ENCODE data around the gene TMEM143. TPM values are rescaled to one million over a fixed set of nuclear protein-coding genes. Genes with fewer than 3 reads are reported as not detected.

Gene TMEM143
- total RNA-seq, 1 donor from 2014 or later = 11.9 TPM

- Mint-ChIP-seq H3K27ac (ENCODE audit: unreplicated experiment) (no peak overlapping the region), H3K36me3 (ENCODE audit: unreplicated experiment) (no peaks in the 10 kb centered on the region), H3K27me3 (ENCODE audit: unreplicated experiment) (peaks cover 2% of the 10 kb centered on the region), H3K4me1 (ENCODE audit: low read depth, unreplicated experiment) (peaks cover 9% of the 10 kb centered on the region), H3K9me3 (ENCODE audit: unreplicated experiment) (peaks cover 3% of the 10 kb centered on the region), H3K4me3 (ENCODE audit: unreplicated experiment) (no peak overlapping the region)
- DNase-seq = no peak
- TF ChIP-seq, protein P1, sequence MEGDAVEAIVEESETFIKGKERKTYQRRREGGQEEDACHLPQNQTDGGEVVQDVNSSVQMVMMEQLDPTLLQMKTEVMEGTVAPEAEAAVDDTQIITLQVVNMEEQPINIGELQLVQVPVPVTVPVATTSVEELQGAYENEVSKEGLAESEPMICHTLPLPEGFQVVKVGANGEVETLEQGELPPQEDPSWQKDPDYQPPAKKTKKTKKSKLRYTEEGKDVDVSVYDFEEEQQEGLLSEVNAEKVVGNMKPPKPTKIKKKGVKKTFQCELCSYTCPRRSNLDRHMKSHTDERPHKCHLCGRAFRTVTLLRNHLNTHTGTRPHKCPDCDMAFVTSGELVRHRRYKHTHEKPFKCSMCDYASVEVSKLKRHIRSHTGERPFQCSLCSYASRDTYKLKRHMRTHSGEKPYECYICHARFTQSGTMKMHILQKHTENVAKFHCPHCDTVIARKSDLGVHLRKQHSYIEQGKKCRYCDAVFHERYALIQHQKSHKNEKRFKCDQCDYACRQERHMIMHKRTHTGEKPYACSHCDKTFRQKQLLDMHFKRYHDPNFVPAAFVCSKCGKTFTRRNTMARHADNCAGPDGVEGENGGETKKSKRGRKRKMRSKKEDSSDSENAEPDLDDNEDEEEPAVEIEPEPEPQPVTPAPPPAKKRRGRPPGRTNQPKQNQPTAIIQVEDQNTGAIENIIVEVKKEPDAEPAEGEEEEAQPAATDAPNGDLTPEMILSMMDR (IDR thresholded peaks at IDR 0.05; ENCODE audit: partially characterized antibody, unreplicated experiment) = no peak
Observed at GRCh38 chr19:48340995-48341394, 22.7 kb downstream of the TMEM143 start.

GRCh38 chr19:48338802-48339503 is 24.8 kb downstream of the TMEM143 start:
- Mint-ChIP-seq H3K4me1 (ENCODE audit: low read depth, unreplicated experiment) (peaks cover 9% of the 10 kb centered on the region), H3K36me3 (ENCODE audit: unreplicated experiment) (no peaks in the 10 kb centered on the region), H3K27me3 (ENCODE audit: unreplicated experiment) (peaks cover 2% of the 10 kb centered on the region), H3K9me3 (ENCODE audit: unreplicated experiment) (peaks cover 8% of the 10 kb centered on the region), H3K27ac (ENCODE audit: unreplicated experiment) (no peak overlapping the region), H3K4me3 (ENCODE audit: unreplicated experiment) (peak overlapping the region; percentile 30)
- DNase-seq = no peak
- TF ChIP-seq, protein P1 (IDR thresholded peaks at IDR 0.05; ENCODE audit: partially characterized antibody, unreplicated experiment) = no peak

DNA sequence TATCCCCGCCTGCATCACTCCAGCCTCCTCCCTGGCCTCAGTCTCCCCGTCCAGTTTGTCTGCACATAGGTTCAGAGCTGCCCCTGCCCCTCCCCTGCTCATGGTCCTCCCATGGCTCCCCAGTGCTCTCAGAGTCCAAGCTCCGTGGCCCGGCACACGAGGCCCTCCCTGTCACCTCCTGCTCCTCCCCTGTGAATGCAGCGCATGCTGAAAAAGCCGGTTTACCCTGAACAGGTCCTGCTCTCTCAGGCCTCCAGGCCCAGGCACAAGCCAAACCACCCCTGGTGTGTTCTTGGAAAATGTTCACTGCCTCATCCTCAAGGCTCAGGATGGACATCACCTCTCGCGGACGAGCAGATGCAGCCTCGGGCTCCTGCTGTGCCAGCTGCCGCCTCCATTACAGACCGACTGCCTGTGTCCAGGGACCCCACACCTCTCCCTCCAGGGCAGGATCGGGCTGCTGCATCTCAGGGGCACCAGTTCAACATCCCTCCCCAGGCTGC is 25.4 kb downstream of the TMEM143 start:
- TF ChIP-seq, protein P1 (IDR thresholded peaks at IDR 0.05; ENCODE audit: partially characterized antibody, unreplicated experiment) = no peak
- H3K27me3 Mint-ChIP-seq (ENCODE audit: unreplicated experiment) = peaks cover 2% of the 10 kb centered on the region
- peaks cover 8% of the 10 kb centered on the region for H3K9me3 Mint-ChIP-seq (ENCODE audit: unreplicated experiment)
- H3K27ac Mint-ChIP-seq (ENCODE audit: unreplicated experiment) = peak overlapping the region; percentile 48
- no peaks in the 10 kb centered on the region for H3K36me3 Mint-ChIP-seq (ENCODE audit: unreplicated experiment)
- DNase-seq = no peak
- no peak overlapping the region for H3K4me3 Mint-ChIP-seq (ENCODE audit: unreplicated experiment)
- H3K4me1 Mint-ChIP-seq (ENCODE audit: low read depth, unreplicated experiment) = peaks cover 11% of the 10 kb centered on the region

DNA sequence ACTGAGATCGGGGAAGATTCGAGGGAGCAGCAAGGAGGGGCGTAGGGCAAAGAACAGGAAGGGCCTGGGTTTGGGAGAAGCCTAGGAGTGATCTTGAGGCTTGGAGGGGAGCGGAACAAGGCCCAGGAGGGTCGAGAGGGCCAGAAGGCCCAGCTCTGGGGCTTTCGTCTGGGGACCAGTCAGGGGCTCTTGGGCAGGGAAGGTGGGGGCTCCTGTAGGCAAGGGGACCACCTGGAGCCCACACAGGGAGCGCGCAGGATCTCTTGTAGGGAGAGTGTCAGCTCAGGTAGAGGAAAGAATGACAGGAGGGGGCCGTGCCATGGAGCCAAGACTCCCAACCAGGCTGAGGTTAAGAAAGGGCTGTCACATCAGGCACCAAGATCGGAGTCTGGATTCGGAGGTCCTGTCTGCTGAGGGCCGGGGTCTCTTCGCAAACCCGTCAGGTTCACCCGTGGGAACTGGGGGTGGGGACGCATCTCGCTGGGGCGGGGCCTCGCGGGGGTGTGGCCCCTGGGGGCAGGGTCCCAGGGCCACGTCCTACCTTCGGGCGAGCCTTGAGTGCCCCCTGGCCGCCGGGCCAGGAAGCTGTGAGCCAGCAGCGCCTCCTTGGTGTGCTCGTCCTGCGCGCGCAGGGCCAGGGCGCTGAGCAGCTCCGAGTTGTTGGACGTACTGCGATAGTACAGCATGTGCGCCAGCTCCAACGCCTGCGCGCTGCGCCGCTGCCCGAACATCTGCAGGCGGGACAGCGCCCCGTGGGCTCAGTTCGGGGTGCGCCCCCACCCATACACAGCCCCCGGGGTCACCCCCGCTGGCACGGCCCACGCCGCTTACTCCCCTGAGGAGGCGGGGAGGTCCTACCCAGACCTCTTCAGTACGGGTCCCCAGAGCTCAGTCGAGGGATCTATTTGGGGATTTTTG is 30.0 kb downstream of the TMEM143 start:
- Mint-ChIP-seq H3K9me3 (ENCODE audit: unreplicated experiment) (peaks cover 14% of the 10 kb centered on the region), H3K4me3 (ENCODE audit: unreplicated experiment) (peak overlapping the region; percentile 85), H3K27me3 (ENCODE audit: unreplicated experiment) (peaks cover 7% of the 10 kb centered on the region), H3K4me1 (ENCODE audit: low read depth, unreplicated experiment) (peaks cover 22% of the 10 kb centered on the region), H3K27ac (ENCODE audit: unreplicated experiment) (peak overlapping the region; percentile 96), H3K36me3 (ENCODE audit: unreplicated experiment) (no peaks in the 10 kb centered on the region)
- DNase-seq = peak; percentile 82
- TF ChIP-seq, protein P1 (IDR thresholded peaks at IDR 0.05; ENCODE audit: partially characterized antibody, unreplicated experiment) = peak; percentile 77

Data from glutamatergic neuron (in vitro differentiated cells).